ENCODE data around the gene REXO4.

GRCh38 chr9:133419005-133419404 lies 1.2 kb upstream of the REXO4 start:
- no peak for TF ChIP-seq CTCF (IDR thresholded peaks at IDR 0.05)
- TF ChIP-seq EP300 (IDR thresholded peaks at IDR 0.05): no peak

All from sigmoid colon (tissue), 4 donors.